ENCODE measurements around the gene FAF2. TPM values are rescaled to one million over a fixed set of nuclear protein-coding genes. Genes with fewer than 3 reads are reported as not detected.

FAF2 gene
- total and polyA plus RNA-seq, 10 of the 15 experiments (the other 5 are each of a cell fraction or from before 2014, with no cell fraction given): 19.0 to 45.1 (median 35.6) TPM

DNA sequence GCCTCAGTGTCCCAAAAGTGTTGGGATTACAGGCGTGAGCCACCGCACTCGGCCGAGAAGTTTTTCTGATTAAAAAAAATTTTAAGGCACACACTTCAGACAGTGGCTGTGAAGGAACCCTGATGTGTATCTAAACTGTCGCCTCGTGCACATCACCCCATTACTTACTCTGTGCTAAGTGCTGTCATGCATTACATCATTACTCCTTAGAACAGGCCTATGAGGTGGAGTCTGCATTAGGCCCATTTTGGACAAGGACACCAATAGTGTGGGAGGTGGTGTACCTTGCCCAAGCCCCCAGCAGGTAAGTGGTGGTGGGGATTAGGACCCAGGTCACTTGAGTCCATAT is 97.2 kb downstream of the FAF2 start:
- Histone ChIP-seq H3K4me2 (ENCODE audit: control insufficient read depth, insufficient read depth) (no peak overlapping the region), H3K36me3 (ENCODE audit: control insufficient read depth in 2 of 2, insufficient read depth in 2 of 2, low read length in 1 of 2) (no peaks in the 10 kb centered on the region), H3K9me3 (replicated peaks; ENCODE audit: control insufficient read depth, insufficient read depth, low read length) (no peaks in the 10 kb centered on the region), H3K4me1 (ENCODE audit: control insufficient read depth, insufficient read depth, low read length) (peaks cover 16% of the 10 kb centered on the region), H4K20me1 (ENCODE audit: control insufficient read depth, insufficient read depth) (no peaks in the 10 kb centered on the region), H3K79me2 (ENCODE audit: control insufficient read depth, insufficient read depth, low read length) (0 out of 2 replicates have a peak, but pooled peaks cover 1% of the 10 kb centered on the region), H3K27ac (ENCODE audit: control insufficient read depth, insufficient read depth) (no peak overlapping the region), H3K4me3 (no peak overlapping the region), H2AFZ (ENCODE audit: control insufficient read depth, low read depth, low read length) (no peak overlapping the region), H3K9ac (ENCODE audit: control insufficient read depth, insufficient read depth, low read length) (no peak overlapping the region), H3K27me3 (replicated peaks in 1 of 2; ENCODE audit: control insufficient read depth in 2 of 2, insufficient read depth in 2 of 2, low read length in 1 of 2) (no peaks in the 10 kb centered on the region)
- RAD21 ChIA-PET (ENCODE audit: unreplicated experiment): no interaction called here
- CTCF ChIA-PET: no interaction called here
- DNase-seq (ENCODE audit: low read depth, low spot score) (no peak), ATAC-seq (no peak), FAIRE-seq (no peak)
- 88% methylated on average over 6 of the region's 6 CpGs for WGBS (ENCODE audit: insufficient coverage, insufficient replicate concordance, low lambda C conversion rate, missing lambda C conversion rate)
- SMC1A ChIA-PET (ENCODE audit: uncharacterized antibody, unreplicated experiment): no interaction called here
- in situ Hi-C loops (cut with MboI) (no loop called here), intact Hi-C loops (cut with micrococcal nuclease; ENCODE audit: unreplicated experiment) (no loop called here)
- BruUV-seq (replicated peaks): no TSS peak
- POLR2A ChIA-PET: no interaction called here
- no peak for TF ChIP-seq TARDBP (IDR thresholded peaks at IDR 0.05; ENCODE audit: borderline replicate concordance)
- TF ChIP-seq, protein P1, sequence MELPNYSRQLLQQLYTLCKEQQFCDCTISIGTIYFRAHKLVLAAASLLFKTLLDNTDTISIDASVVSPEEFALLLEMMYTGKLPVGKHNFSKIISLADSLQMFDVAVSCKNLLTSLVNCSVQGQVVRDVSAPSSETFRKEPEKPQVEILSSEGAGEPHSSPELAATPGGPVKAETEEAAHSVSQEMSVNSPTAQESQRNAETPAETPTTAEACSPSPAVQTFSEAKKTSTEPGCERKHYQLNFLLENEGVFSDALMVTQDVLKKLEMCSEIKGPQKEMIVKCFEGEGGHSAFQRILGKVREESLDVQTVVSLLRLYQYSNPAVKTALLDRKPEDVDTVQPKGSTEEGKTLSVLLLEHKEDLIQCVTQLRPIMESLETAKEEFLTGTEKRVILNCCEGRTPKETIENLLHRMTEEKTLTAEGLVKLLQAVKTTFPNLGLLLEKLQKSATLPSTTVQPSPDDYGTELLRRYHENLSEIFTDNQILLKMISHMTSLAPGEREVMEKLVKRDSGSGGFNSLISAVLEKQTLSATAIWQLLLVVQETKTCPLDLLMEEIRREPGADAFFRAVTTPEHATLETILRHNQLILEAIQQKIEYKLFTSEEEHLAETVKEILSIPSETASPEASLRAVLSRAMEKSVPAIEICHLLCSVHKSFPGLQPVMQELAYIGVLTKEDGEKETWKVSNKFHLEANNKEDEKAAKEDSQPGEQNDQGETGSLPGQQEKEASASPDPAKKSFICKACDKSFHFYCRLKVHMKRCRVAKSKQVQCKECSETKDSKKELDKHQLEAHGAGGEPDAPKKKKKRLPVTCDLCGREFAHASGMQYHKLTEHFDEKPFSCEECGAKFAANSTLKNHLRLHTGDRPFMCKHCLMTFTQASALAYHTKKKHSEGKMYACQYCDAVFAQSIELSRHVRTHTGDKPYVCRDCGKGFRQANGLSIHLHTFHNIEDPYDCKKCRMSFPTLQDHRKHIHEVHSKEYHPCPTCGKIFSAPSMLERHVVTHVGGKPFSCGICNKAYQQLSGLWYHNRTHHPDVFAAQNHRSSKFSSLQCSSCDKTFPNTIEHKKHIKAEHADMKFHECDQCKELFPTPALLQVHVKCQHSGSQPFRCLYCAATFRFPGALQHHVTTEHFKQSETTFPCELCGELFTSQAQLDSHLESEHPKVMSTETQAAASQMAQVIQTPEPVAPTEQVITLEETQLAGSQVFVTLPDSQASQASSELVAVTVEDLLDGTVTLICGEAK (IDR thresholded peaks at IDR 0.05; ENCODE audit: borderline replicate concordance): no peak
- no peak for TF ChIP-seq NKRF (conservative IDR thresholded peaks at IDR 0.05)
- TF ChIP-seq RB1 (IDR thresholded peaks at IDR 0.05; ENCODE audit: borderline replicate concordance): no peak
- no peak for TF ChIP-seq SUZ12 (IDR thresholded peaks at IDR 0.05; ENCODE audit: unreplicated experiment)
- TF ChIP-seq, protein P2, sequence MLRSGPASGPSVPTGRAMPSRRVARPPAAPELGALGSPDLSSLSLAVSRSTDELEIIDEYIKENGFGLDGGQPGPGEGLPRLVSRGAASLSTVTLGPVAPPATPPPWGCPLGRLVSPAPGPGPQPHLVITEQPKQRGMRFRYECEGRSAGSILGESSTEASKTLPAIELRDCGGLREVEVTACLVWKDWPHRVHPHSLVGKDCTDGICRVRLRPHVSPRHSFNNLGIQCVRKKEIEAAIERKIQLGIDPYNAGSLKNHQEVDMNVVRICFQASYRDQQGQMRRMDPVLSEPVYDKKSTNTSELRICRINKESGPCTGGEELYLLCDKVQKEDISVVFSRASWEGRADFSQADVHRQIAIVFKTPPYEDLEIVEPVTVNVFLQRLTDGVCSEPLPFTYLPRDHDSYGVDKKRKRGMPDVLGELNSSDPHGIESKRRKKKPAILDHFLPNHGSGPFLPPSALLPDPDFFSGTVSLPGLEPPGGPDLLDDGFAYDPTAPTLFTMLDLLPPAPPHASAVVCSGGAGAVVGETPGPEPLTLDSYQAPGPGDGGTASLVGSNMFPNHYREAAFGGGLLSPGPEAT (IDR thresholded peaks at IDR 0.05; ENCODE audit: low read depth): no peak
- no peak for TF ChIP-seq KDM1A (IDR thresholded peaks at IDR 0.05; ENCODE audit: borderline replicate concordance)
- no peak for TF ChIP-seq TCF12 (IDR thresholded peaks at IDR 0.05; ENCODE audit: low read depth, low read length)
- TF ChIP-seq NFIC (IDR thresholded peaks at IDR 0.05; ENCODE audit: low read depth, low read length): no peak
- no peak for TF ChIP-seq RBBP5 (conservative IDR thresholded peaks at IDR 0.05)
- TF ChIP-seq PAX8 (IDR thresholded peaks at IDR 0.05): no peak
- TF ChIP-seq SREBF1 (IDR thresholded peaks at IDR 0.05; ENCODE audit: low read length): no peak
- no peak for TF ChIP-seq IKZF2 (IDR thresholded peaks at IDR 0.05)
- TF ChIP-seq BCL3 (IDR thresholded peaks at IDR 0.05; ENCODE audit: borderline replicate concordance, insufficient read depth, low read depth, low read length, poor library complexity, severe bottlenecking): no peak
- TF ChIP-seq NR2C1 (IDR thresholded peaks at IDR 0.05): no peak

Data from GM12878 (cell line).